Gastrocnemius medialis (tissue), 4 donors: Measurements from ENCODE around the gene RBX1. TPM values are rescaled to one million over a fixed set of nuclear protein-coding genes. Genes with fewer than 3 reads are reported as not detected.

Experiments used
- ATAC-seq, 2 donors: fragments of 150-250 bp; one replicate each; pipeline ENCODE4 v1.9.1; 2016
- DNase-seq, 2 donors: peaks; one replicate each; pipeline ENCODE4 v3.0.0-alpha.2; 2019
- H3K27ac ChIP-seq, 4 donors: fragments of 200-600 bp; sonication (generic); 1 replicate in 1 of 4; 2 replicates in 3 of 4; pipeline ENCODE4 v1.5.1; 2016 to 2018; ENCODE audit warnings: mild to moderate bottlenecking in 2 of 4, moderate library complexity in 1 of 4
- H3K27me3 ChIP-seq, 3 donors: fragments of 200-600 bp; sonication (generic) in 2 of 3; 1 replicate in 1 of 3; 2 replicates in 2 of 3; pipeline versions ENCODE4 v1.5.1 to v1.6.0; 2016 to 2019; ENCODE audit warnings: mild to moderate bottlenecking in 1 of 3, moderate library complexity in 1 of 3
- H3K36me3 ChIP-seq, 2 donors: fragments of 200-600 bp; sonication (generic) in 1 of 2; one replicate each; pipeline ENCODE4 v1.5.1; 2017 to 2018
- H3K4me1 ChIP-seq, 2 donors: fragments of 200-600 bp; sonication (generic) in 1 of 2; one replicate each; pipeline ENCODE4 v1.5.1; 2016 to 2017; ENCODE audit warnings: mild to moderate bottlenecking in 2 of 2
- H3K4me3 ChIP-seq, 4 donors: fragments of 200-600 bp; sonication (generic) in 3 of 4; 1 replicate in 1 of 4; 2 replicates in 3 of 4; pipeline ENCODE4 v1.5.1; 2016 to 2019; ENCODE audit warnings: mild to moderate bottlenecking in 2 of 4
- H3K9me3 ChIP-seq, 3 donors: fragments of 200-600 bp; sonication (generic) in 2 of 3; 1 replicate in 1 of 3; 2 replicates in 2 of 3; pipeline ENCODE4 v1.5.1; 2016 to 2019
- CTCF ChIP-seq, 5 experiments: fragments of 450-650 bp in 3 of 5; fragments of 200-600 bp in 2 of 5; sonication (generic) in 2 of 5; IDR thresholded peaks in 4 of 5; conservative IDR thresholded peaks in 1 of 5; 1 replicate in 4 of 5; 2 replicates in 1 of 5; pipeline ENCODE4 v1.5.1; 2016 to 2019; ENCODE audit warnings: antibody characterized with exemption in 5 of 5, mild to moderate bottlenecking in 3 of 5, moderate library complexity in 3 of 5
- POLR2A ChIP-seq, 2 donors: fragments of 450-650 bp; IDR thresholded peaks; one replicate each; pipeline ENCODE4 v1.6.1; 2017; ENCODE audit warnings: antibody characterized with exemption in 2 of 2, mild to moderate bottlenecking in 2 of 2, moderate library complexity in 2 of 2
- in situ Hi-C, 4 donors: fragments of 200-750 bp; cut with MboI; loops; one replicate each; pipeline versions ENCODE4 v1.15.0 to v1.8.0; 2017; ENCODE audit warnings: low sequenced_read_pairs in 4 of 4
- intact Hi-C: fragments of 100-400 bp; cut with DNase I; formaldehyde crosslinking; loops from one replicate; pipeline ENCODE4 v1.15.1; 2023; ENCODE audit warnings: low total_unique reads
- total RNA-seq, 4 donors: library from RNA; depleted of rRNA; stranded (reverse); fragments of >200 nt; gene quantifications; one replicate each; pipeline versions ENCODE4 v1.1.0 to v1.2.3, GENCODE V29; 2016

The RBX1 gene
- total RNA-seq, 4 donors from 2014 or later, result 36.1 to 53.0 (median 46.7) TPM

- DNase-seq (no peak), ATAC-seq (no peak)
- Histone ChIP-seq H3K27ac (no peak overlapping the region), H3K36me3 (no peaks in the 10 kb centered on the region), H3K4me3 (no peak overlapping the region), H3K4me1 (peaks cover 0 to 3% of the 10 kb centered on the region in 2 donors), H3K27me3 (no peaks in the 10 kb centered on the region), H3K9me3 (no peaks in the 10 kb centered on the region)
- TF ChIP-seq POLR2A (IDR thresholded peaks at IDR 0.05) (no peak), CTCF (IDR thresholded peaks at IDR 0.05 in 4 of 5, conservative IDR thresholded peaks at IDR 0.05 in 1 of 5) (no peak)
- in situ Hi-C loops (no loop called here), intact Hi-C loops (no loop called here)
Observed at GRCh38 chr22:40979871-40980270, 28.7 kb downstream of the RBX1 start.

- H3K36me3 ChIP-seq, result no peaks in the 10 kb centered on the region
- peak overlapping the region in 1 of 4 donors; percentile 51 for H3K27ac ChIP-seq
- DNase-seq (no peak), ATAC-seq (peak in 1 of 2 donors; percentile 21)
- H3K27me3 ChIP-seq, result no peaks in the 10 kb centered on the region
- no peak overlapping the region for H3K4me3 ChIP-seq
- no peaks in the 10 kb centered on the region for H3K9me3 ChIP-seq
- in situ Hi-C loops (no loop called here), intact Hi-C loops (no loop called here)
- TF ChIP-seq POLR2A (IDR thresholded peaks at IDR 0.05) (no peak), CTCF (IDR thresholded peaks at IDR 0.05 in 4 of 5, conservative IDR thresholded peaks at IDR 0.05 in 1 of 5) (no peak)
- H3K4me1 ChIP-seq, result peaks cover 0 to 3% of the 10 kb centered on the region in 2 donors
Observed at GRCh38 chr22:40982482-40983385, 31.6 kb downstream of the RBX1 start.

GRCh38 chr22:40991298-40991697 lies 40.1 kb downstream of the RBX1 start:
- H3K9me3 ChIP-seq, result no peaks in the 10 kb centered on the region
- no peak for ATAC-seq
- H3K27ac ChIP-seq, result no peak overlapping the region
- in situ Hi-C loops, result no loop called here
- H3K36me3 ChIP-seq, result no peaks in the 10 kb centered on the region
- intact Hi-C loops, result no loop called here
- peaks cover 0 to 5% (median 3%) of the 10 kb centered on the region in 3 donors for H3K27me3 ChIP-seq
- H3K4me3 ChIP-seq, result no peak overlapping the region
- H3K4me1 ChIP-seq, result no peaks in the 10 kb centered on the region
- TF ChIP-seq POLR2A (IDR thresholded peaks at IDR 0.05), result no peak
- no peak for TF ChIP-seq CTCF (IDR thresholded peaks at IDR 0.05 in 4 of 5, conservative IDR thresholded peaks at IDR 0.05 in 1 of 5)
- no peak for DNase-seq

GRCh38 chr22:40995821-40996220 lies 44.6 kb downstream of the RBX1 start:
- DNase-seq, result no peak
- no peak for ATAC-seq
- H3K27me3 ChIP-seq, result peaks cover 0 to 5% (median 3%) of the 10 kb centered on the region in 3 donors
- no peaks in the 10 kb centered on the region for H3K4me1 ChIP-seq
- intact Hi-C loops (no loop called here), in situ Hi-C loops (no loop called here)
- H3K9me3 ChIP-seq, result no peaks in the 10 kb centered on the region
- no peak overlapping the region for H3K27ac ChIP-seq
- no peaks in the 10 kb centered on the region for H3K36me3 ChIP-seq
- TF ChIP-seq POLR2A (IDR thresholded peaks at IDR 0.05), result no peak
- no peak for TF ChIP-seq CTCF (IDR thresholded peaks at IDR 0.05 in 4 of 5, conservative IDR thresholded peaks at IDR 0.05 in 1 of 5)
- no peak overlapping the region for H3K4me3 ChIP-seq
